ENCODE data around the gene MTF1. TPM values are rescaled to one million over a fixed set of nuclear protein-coding genes. Genes with fewer than 3 reads are reported as not detected.

Gene MTF1
- total and polyA plus RNA-seq, 10 donors = 1.3 to 49.8 (median 11.4) TPM

DNA sequence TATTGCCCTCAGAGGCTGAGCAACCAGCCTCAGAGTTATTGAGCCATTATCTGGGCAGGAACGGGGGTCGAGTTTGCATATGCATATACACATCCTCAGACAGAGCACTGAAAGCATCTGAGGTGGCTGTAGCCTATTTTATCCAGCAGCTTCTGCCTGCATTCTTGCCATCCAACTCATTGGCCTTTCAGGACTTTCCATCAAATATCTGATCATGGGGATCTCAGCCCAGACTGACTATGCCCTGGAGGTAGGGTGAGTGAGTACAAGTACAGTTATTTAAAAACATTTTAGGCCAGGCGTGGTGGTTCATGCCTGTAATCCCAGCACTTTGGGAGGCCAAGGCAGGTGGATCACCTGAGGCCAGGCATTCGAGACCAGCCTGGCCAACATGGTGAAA, 1.8 kb upstream of the MTF1 start:
- TF ChIP-seq POLR2A (IDR thresholded peaks at IDR 0.05) (no peak), POLR2AphosphoS5 (IDR thresholded peaks at IDR 0.05) (no peak)
- TF ChIP-seq, protein P1, sequence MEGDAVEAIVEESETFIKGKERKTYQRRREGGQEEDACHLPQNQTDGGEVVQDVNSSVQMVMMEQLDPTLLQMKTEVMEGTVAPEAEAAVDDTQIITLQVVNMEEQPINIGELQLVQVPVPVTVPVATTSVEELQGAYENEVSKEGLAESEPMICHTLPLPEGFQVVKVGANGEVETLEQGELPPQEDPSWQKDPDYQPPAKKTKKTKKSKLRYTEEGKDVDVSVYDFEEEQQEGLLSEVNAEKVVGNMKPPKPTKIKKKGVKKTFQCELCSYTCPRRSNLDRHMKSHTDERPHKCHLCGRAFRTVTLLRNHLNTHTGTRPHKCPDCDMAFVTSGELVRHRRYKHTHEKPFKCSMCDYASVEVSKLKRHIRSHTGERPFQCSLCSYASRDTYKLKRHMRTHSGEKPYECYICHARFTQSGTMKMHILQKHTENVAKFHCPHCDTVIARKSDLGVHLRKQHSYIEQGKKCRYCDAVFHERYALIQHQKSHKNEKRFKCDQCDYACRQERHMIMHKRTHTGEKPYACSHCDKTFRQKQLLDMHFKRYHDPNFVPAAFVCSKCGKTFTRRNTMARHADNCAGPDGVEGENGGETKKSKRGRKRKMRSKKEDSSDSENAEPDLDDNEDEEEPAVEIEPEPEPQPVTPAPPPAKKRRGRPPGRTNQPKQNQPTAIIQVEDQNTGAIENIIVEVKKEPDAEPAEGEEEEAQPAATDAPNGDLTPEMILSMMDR (IDR thresholded peaks at IDR 0.05 in 8 of 11, conservative IDR thresholded peaks at IDR 0.05 in 3 of 11) = no peak
- 86 to 89% (median 88%) methylated on average over 4 of the region's 4 CpGs for WGBS, 5 donors
- H3K4me3 ChIP-seq = no peak overlapping the region
- H3K4me1 ChIP-seq = peaks cover 23 to 41% (median 35%) of the 10 kb centered on the region in 6 donors
- intact Hi-C loops (cut with DNase I; ENCODE audit: low total_unique reads) = no loop called here
- H3K36me3 ChIP-seq = peaks cover 2 to 68% (median 62%) of the 10 kb centered on the region in 6 donors
- DNase-seq = no peak
- peak overlapping the region in 1 of 8 donors; percentile 98 for H3K27ac ChIP-seq
- no peaks in the 10 kb centered on the region for H3K9me3 ChIP-seq
- H3K27me3 ChIP-seq (replicated peaks in 1 of 7) = no peaks in the 10 kb centered on the region

GRCh38 chr1:37860346-37860666, 914 bp upstream of the MTF1 start:
- peaks cover 2 to 68% (median 56%) of the 10 kb centered on the region in 6 donors for H3K36me3 ChIP-seq
- peak overlapping the region; percentile 77 to 100 (median 98) for H3K4me3 ChIP-seq
- 24 to 32% (median 27%) methylated on average over 5 of the region's 5 CpGs for WGBS, 5 donors
- intact Hi-C loops (cut with DNase I; ENCODE audit: low total_unique reads) = no loop called here
- H3K4me1 ChIP-seq = peaks cover 29 to 50% (median 43%) of the 10 kb centered on the region in 6 donors
- TF ChIP-seq POLR2AphosphoS5 (IDR thresholded peaks at IDR 0.05) = no peak
- TF ChIP-seq, protein P1 (IDR thresholded peaks at IDR 0.05 in 8 of 11, conservative IDR thresholded peaks at IDR 0.05 in 3 of 11) = peak in 7 of 11 experiments; percentile 11 to 58 (median 33)
- H3K27ac ChIP-seq = peak overlapping the region; percentile 85 to 98 (median 92)
- DNase-seq = no peak
- no peaks in the 10 kb centered on the region for H3K9me3 ChIP-seq
- no peaks in the 10 kb centered on the region for H3K27me3 ChIP-seq (replicated peaks in 1 of 7)

GRCh38 chr1:37858931-37859506, 373 bp downstream of the MTF1 start:
- peak; percentile 84 for DNase-seq
- 1 to 4% (median 3%) methylated on average over 20 to 21 of the region's 21 CpGs for WGBS, 5 donors
- Histone ChIP-seq H3K4me1 (peaks cover 29 to 63% (median 56%) of the 10 kb centered on the region in 6 donors), H3K36me3 (peaks cover 2 to 68% (median 52%) of the 10 kb centered on the region in 6 donors), H3K4me3 (peak overlapping the region; percentile 77 to 100 (median 98)), H3K27ac (peak overlapping the region; percentile 85 to 98 (median 92)), H3K9me3 (no peaks in the 10 kb centered on the region), H3K27me3 (replicated peaks in 1 of 7) (no peaks in the 10 kb centered on the region)
- intact Hi-C loops (cut with DNase I; ENCODE audit: low total_unique reads) = loop anchor here (5.0 to 10.0 kb wide), 2 partner anchors 52 to 164 kb away; partner anchors contain the start of genes C1orf122, CDCA8 and YRDC
- TF ChIP-seq, protein P1 (IDR thresholded peaks at IDR 0.05 in 8 of 11, conservative IDR thresholded peaks at IDR 0.05 in 3 of 11) = no peak
- no peak for TF ChIP-seq POLR2AphosphoS5 (IDR thresholded peaks at IDR 0.05)
- no peak for TF ChIP-seq POLR2A (IDR thresholded peaks at IDR 0.05)

GRCh38 chr1:37854406-37854805, 5.0 kb downstream of the MTF1 start:
- no peaks in the 10 kb centered on the region for H3K9me3 ChIP-seq
- peak overlapping the region in 1 of 8 donors; percentile 85 for H3K27ac ChIP-seq
- TF ChIP-seq, protein P1 (IDR thresholded peaks at IDR 0.05 in 8 of 11, conservative IDR thresholded peaks at IDR 0.05 in 3 of 11) = no peak
- no peak for TF ChIP-seq POLR2A (IDR thresholded peaks at IDR 0.05)
- TF ChIP-seq POLR2AphosphoS5 (IDR thresholded peaks at IDR 0.05) = no peak
- no peak for DNase-seq
- H3K36me3 ChIP-seq = peaks cover 2 to 56% (median 23%) of the 10 kb centered on the region in 6 donors
- H3K4me1 ChIP-seq = peaks cover 35 to 97% (median 88%) of the 10 kb centered on the region in 6 donors
- no peak overlapping the region for H3K4me3 ChIP-seq
- intact Hi-C loops (cut with DNase I; ENCODE audit: low total_unique reads) = loop anchor here (10.0 kb wide), 1 partner anchor 160 kb away; the partner anchor contains the start of gene CDCA8
- WGBS, 5 donors = 94 to 99% (median 97%) methylated on average over 6 of the region's 6 CpGs
- H3K27me3 ChIP-seq (replicated peaks in 1 of 7) = no peaks in the 10 kb centered on the region

Data from spleen (tissue), 11 donors.